Measurements from ENCODE around the gene CAMKMT.

Gene CAMKMT

GRCh38 chr2:44766220-44766619, 404.5 kb downstream of the CAMKMT start:
- DNase-seq (ENCODE audit: low read depth): no peak
- TF ChIP-seq CTCF (IDR thresholded peaks at IDR 0.05; ENCODE audit: low read depth, low read length, missing control alignments): no peak
- H3K4me3 ChIP-seq (ENCODE audit: low read depth, low read length): no peak overlapping the region

GRCh38 chr2:44766777-44767176, 405.0 kb downstream of the CAMKMT start:
- no peak for TF ChIP-seq CTCF (IDR thresholded peaks at IDR 0.05; ENCODE audit: low read depth, low read length, missing control alignments)
- no peak for DNase-seq (ENCODE audit: low read depth)
- H3K4me3 ChIP-seq (ENCODE audit: low read depth, low read length): no peak overlapping the region

GRCh38 chr2:44767691-44768090, 405.9 kb downstream of the CAMKMT start:
- DNase-seq (ENCODE audit: low read depth): no peak
- no peak overlapping the region for H3K4me3 ChIP-seq (ENCODE audit: low read depth, low read length)
- TF ChIP-seq CTCF (IDR thresholded peaks at IDR 0.05; ENCODE audit: low read depth, low read length, missing control alignments): no peak

- DNase-seq (ENCODE audit: low read depth): no peak
- TF ChIP-seq CTCF (IDR thresholded peaks at IDR 0.05; ENCODE audit: low read depth, low read length, missing control alignments): no peak
- H3K4me3 ChIP-seq (ENCODE audit: low read depth, low read length): no peak overlapping the region
Observed at GRCh38 chr2:44768438-44769236, 406.9 kb downstream of the CAMKMT start.

GRCh38 chr2:44769349-44770011, 407.7 kb downstream of the CAMKMT start:
- no peak for TF ChIP-seq CTCF (IDR thresholded peaks at IDR 0.05; ENCODE audit: low read depth, low read length, missing control alignments)

GRCh38 chr2:44770221-44771195, 408.8 kb downstream of the CAMKMT start:
- TF ChIP-seq CTCF (IDR thresholded peaks at IDR 0.05; ENCODE audit: low read depth, low read length, missing control alignments): no peak
- H3K4me3 ChIP-seq (ENCODE audit: low read depth, low read length): no peak overlapping the region
- DNase-seq (ENCODE audit: low read depth): no peak

More at GRCh38 chr2:44769349-44770011, 407.7 kb downstream of the CAMKMT start:
- no peak for DNase-seq (ENCODE audit: low read depth)
- no peak overlapping the region for H3K4me3 ChIP-seq (ENCODE audit: low read depth, low read length)

All from GM12864 (cell line).